Daoy (cell line): ENCODE data around the gene DHRS13. TPM values are rescaled to one million over a fixed set of nuclear protein-coding genes. Genes with fewer than 3 reads are reported as not detected.
"Not testable (repeated sequence)": the region's sequence is repeated elsewhere in the genome, so short reads cannot be mapped to it uniquely, and the experiment has no call there.

Experiments used
- DNase-seq: peaks from one replicate; pipeline ENCODE4 v3.0.0-alpha.2; 2015; ENCODE audit warnings: low read depth
- total RNA-seq: library from RNA; depleted of rRNA; stranded (reverse); fragments of >200 nt; shearing (Covaris generic); gene quantifications from 2 replicates; pipeline ENCODE4 v1.2.3, GENCODE V29; 2014

The DHRS13 gene
- total RNA-seq, 1 experiment from 2014 or later, result 10.9 TPM

DNA sequence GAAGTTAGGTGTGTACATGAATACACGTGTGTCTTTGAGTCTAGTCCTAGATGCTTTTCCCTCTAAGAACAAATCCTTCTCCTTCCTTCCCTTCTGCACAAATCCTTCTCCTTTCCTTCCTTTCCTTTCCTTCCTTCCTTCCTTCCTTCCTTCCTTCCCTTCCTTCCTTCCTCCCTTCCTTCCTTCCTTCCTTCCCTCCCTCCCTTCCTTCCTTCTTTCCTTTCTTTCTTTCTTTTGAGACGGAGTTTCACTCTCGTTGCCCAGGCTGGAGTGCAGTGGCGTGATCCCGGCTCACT is 615 bp upstream of the DHRS13 start:
- not testable (repeated sequence) for DNase-seq

DNA sequence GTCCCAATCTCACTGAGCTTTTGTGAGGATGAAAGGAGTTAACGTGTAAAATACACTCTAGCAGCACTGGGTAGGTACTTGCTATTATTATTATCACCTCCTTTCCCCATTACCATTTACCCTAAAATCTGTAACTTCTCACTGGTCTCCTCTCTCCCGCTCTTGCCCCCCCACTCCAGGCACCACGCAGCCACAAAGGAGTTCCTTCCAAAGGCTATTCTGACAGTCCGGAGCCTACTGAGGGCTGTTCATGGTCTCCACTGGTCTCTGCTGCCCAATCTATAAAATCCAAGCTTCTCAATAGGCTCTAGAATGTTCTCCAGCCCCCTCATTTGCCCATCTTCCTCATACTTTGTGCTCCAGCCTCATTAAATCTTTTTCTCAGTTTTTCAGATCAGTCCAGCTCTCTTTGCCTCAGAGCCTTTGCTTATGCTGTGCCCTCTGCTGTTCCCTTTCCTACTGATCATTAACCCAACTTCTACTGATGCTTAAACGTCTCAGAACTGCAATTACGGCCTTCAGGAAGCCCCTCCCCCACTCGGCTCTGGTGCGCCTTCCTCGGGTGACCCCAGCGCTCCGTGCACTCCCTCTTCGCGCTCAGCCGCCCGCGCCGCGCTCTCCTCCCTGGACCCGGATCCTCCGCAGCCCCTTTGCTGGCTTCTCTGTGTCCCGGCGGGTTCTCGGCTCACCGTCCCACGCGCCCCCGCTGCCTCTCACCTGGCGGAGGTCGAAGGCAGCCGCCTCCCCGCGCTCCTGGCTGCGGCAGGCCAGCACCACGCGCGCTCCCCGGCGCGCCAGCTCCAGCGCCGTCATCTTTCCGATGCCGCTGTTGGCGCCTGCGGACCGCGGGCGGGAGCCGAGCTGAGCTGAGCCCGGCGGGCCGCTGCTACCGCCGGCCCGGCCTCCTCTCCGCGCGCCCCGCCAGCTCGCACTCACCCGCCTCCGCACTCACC is 737 bp downstream of the DHRS13 start:
- peak; percentile 30 for DNase-seq

DNA sequence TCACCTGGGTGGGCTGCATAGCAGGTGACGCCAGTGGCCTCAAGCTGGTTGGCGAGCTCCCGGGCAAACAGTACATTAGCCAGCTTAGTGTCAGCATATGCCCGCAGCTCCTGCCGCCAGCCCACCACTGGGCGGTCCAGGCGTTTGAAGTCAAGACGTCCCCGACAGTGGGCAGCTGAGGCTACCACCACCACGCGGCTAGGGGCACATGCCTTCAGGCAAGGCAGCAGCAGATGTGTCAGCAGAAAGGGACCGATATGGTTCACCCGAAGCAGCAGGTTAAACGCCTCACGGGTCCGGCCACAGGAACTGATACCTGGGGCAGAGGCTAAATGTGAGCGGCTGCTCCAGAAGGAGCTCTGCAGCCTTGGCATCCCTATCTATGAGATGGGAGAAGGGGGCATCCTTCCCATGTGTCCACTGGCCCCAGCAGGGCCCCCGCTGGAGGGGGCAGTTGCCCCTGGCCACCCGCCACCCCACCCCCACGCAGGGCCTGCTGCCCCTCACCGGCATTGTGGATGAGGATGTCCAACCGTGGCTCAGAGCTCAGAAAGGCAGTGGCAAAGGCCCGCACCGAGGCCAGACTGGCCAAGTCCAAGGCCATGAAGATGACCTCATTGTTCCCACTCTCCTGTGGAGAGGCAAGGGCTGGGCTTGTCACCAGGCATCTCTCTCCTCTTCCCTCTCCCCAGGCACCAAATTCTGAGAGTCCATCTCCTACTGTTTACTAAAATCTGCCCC is 1.7 kb downstream of the DHRS13 start:
- DNase-seq, result no peak

DNA sequence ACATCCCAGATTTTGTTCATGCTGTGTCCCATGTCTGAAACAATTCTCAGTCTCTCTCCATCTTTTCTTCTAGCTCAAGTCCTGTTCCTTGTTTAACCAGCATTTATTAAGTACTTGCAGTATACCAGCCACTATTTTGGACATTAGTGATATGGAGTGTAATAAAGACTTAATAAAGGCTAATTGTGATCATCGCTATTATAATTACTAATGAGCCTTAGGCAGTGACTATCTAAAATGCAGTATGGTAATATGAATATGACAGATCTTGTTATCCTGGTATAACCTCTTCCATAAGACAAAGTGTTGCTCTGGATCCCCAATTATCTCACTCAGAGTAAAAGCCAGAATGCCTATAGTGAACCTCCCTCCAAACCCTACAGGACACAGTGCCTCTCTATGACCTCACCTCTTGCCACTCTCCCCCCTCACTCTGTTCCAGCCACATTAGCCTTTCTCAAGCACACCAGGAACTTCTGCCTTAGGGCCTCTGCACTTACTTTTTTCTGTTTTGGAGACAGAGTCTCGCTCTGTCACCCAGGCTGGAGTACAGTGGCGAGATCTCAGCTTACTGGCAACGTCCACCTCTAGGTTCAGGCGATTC is 3.6 kb downstream of the DHRS13 start:
- no peak for DNase-seq

DNA sequence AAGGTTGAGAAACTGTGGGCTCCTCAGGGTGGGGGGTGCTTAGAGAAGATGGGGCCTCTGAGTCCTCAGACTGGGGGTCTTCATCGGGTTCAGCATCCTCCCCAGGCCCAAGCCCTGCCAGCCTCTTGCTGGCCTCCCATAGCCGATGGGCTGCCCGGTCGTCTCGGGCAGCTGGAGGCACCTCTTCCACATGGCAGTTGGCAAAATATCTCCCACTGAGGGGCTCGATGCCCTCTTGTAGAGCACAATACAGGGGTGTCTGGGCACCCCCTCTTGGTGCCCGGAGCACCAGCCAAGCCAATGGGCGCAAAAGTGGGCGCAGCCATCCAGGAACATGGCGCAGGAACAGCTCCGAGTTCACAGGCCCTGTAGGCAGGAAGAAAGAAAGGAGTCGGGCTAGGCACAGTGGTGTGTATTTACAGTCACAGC is 4.3 kb downstream of the DHRS13 start:
- no peak for DNase-seq

DNA sequence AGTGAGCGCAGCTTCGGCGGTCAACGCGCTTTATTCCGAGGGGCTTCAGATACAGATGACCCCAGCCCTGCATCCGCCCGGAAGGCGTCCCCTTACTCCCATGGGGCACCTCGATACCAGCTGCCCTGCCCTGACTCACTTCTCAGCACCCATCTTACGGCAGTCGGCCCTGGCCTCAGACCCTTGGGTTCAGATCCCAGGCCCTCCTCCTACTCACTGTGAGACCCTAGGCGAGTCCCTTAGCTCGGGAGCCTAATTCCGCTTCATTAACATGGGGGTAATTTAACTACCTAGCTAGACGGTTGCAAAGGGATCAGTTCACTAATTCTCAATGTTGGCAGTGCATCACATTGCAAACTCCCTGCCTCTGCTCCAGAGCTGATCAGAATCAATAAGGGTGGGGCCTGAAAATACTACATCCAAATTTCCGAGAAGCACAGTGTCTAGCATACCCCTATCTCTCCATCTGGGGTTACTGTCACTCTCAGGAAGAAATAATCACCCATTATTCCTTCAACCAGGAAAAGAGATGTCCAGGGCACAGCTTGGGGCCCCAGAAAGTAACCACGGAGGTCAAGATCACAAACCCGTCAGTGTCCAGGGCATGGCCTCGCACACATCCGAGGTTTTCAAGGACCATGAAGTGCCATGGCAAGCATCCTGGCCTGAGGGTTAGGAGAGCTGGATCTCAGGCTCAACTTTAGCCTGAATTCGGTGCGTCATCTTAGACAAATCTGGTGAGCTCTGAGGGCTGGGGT is 4.9 kb downstream of the DHRS13 start:
- DNase-seq, result no peak

DNA sequence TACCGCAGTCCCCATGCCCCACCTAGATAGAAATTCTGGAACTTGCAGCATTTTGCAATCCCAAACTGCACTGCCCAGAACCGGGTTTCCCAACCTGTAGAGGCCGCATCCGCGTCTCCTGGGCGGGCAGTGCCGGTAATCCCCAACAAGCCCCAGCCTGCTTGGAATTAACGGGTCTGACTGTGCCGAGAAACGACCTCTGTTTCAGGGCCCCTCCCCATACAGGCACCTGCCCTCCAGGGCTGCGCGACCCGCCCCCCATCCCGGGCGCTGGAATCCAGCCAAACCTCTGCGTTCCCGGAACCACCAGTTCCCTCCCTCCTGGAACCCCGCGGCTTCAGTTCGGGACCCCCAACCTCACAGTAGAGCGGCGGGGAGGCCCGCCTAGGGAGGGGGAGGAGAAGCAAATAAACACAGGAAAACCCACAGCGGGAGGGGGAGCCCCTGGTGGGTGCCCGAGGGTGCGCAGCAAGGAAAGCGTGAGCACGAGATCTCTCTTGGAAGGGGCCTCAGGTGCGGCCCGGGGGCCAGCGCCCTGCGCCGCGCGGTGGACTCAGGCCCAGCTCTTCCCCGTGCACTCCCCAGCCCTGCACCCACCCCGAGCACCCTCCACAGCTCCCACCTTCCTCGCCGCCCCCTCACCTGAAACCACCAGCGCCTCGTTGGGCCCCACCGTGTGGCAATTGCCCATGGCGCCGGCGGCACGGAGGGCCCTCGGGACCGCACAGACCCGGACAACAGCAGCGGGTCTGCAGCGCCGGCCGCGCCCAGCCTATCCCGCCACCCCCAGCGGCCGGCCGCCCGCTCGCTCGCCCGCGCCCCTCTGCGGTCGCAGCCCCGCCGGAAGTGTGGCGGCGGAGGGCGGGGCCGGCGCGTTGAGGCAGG is 5.8 kb downstream of the DHRS13 start, which contains the start of gene FLOT2:
FLOT2 (minus strand) TSS at position 850 of the 885 bp plus-strand sequence; CDS start at position 691, 159 bp downstream.
- peak; percentile 68 for DNase-seq

DNA sequence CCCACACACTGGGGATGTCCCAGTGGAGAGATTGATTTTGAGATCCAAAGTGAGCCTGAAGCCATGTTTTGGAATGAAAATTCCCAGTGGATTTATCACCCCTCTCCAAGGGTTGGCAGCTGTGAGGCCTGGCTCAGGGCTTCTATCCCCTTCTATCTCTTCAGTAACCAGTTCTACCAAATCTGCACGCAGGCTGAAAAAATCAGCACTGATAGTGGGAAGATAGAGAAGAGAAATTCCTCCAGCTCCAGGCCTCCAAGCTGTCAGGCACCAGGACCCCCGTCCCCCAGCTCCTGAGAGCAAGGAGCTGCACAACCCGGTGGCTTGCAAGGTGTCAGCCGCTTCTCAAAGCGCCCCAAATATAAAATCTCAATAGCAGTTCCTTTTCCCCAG is 6.4 kb downstream of the DHRS13 start:
- DNase-seq, result no peak

DNA sequence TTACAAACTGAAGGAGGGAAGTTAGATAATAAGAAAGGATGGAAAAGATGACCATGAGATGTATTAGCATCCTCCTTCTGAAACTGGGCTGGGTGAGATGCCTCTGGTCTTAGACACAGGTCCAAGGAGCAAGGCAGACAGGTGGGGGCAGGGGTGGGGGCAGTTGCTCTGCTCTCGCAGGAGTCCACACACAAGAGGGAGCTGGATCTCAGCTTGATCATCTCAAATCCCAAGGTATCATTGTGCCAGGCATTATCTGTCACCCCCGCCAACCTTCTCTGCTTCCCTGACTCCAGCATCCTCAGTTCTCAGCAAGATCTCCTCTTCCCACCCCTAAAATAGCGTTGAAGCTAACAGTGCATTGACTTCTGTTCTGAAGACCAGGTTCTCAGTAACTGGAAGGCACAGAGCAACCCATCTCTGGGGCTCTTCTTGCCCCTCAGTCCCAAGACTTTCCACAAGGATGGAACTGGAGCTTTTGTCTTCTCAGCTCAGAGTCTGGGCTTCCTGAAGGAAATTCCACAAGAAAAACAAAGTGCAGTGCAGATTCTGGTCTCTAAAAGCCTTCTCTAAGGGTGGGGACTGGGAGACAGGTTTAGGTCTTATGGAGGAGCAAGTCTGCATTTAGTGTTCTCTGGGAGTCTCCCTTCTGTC is 7.0 kb downstream of the DHRS13 start:
- no peak for DNase-seq

DNA sequence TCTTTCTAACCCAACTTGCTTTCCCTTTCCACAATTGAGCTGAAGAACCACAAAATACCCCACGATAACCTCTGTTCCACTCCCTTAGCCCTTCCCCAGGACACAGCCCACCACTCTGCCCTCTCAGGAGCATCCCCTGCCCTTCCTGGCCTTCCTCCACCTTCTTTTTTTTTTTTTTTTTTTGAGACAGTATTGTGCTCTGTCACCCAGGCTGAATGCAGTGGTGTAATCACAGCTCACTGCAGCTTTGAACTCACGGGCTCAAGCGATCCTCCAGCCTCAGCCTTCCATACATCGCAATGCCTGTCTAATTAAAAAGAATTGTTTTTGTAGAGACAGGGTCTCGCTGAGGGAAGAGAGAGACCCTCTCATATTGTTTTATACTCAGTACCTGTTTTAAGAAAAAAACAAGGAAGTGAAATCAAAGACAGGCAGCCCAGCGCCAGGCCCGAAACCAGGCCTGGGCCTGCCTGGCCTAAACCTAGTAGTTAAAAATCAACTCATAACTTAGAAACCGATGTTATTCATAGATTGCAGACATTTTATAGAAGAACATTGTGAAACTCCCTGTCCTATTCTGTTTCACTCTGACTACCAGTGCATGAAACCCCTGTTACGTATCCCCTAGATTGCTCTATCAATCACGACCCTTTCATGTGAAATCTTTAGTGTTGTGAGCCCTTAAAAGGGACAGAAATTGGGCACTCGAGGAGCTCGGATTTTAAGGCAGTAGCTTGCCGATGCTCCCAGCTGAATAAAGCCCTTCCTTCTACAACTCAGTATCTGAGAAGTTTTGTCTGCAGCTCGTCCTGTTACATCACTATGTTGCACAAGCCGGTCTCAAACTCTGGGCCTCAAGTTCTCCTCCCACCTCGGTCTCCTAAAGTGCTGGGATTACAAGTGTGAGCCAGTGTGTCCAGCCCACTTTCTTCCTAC is 9.4 kb downstream of the DHRS13 start:
- DNase-seq, result not testable (repeated sequence)

DNA sequence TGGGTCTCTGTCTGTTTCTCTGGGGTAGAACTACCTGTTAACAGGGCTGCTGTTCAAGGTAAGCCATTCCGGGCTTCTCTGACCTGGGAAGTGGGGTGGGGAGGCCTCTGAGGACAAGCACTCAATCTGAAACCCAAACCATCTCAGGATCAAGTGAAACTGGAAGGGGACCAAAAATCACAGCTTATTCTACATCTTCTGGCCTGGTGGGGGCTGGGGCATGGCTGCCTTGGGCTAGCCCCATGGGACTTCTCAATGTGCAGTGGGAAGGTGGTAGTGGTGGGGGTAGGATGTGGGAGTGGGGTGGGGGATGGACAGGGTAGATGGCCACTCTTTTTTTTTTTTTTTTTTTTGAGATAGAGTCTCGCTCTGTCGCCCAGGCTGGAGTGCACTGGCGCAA is 10.9 kb downstream of the DHRS13 start:
- DNase-seq, result no peak

DNA sequence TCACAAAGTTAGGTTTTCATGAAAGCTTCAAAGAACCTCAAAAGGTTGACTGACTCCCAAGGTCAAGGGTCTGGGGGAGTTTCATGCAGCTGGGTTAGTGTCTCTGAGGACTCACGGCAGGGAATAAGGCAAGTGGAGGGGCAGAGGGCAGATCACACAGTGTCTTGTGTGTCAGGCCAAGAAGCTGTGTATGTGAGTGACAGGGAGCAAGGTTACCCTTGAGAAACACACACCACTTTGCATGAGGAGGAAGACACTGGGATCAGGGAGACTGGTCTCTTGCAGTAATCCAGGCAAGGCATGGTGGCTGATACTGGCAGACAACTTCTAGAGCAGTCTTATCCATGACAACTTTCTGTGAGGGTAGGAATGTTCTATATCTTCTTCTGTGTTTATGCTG is 11.7 kb downstream of the DHRS13 start:
- no peak for DNase-seq

DNA sequence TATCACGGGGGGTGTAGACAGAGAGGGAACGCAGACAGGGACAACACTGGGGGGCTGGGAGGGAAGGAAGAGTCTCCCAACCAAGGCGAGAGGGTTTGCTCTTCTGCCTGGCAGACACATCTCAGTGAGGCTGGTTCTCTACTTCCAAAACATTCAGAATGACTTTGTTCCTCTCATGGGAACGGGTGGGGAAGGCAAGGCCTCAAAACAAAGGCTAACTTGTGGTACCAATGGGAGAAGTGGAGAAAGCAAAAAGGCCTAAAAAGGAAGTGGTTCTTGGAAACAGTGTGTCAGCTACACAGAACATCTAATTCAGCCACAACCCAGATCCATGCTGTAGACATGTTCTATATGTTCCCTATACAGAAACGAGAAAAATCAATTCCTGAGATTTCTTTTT is 12.9 kb downstream of the DHRS13 start:
- no peak for DNase-seq

DNA sequence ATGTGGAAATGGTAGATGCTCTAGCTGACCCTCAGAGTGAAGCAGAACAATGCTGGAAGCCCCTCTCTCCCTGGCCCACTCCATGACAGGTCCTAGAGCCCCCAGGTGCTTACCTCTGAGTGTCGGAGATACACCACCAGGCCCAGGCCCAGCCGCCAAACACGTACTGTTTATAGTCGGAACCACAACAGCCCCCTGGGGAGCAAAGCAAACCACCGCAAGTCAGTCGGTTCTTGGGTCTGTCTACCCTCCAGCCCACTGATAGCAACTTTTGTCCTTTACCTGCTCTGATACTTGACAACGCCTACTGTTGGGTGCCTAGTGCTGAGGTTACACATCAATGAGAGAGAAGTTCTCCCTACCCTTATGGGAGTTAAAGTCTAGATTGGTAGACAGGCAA is 14.0 kb downstream of the DHRS13 start:
- no peak for DNase-seq

DNA sequence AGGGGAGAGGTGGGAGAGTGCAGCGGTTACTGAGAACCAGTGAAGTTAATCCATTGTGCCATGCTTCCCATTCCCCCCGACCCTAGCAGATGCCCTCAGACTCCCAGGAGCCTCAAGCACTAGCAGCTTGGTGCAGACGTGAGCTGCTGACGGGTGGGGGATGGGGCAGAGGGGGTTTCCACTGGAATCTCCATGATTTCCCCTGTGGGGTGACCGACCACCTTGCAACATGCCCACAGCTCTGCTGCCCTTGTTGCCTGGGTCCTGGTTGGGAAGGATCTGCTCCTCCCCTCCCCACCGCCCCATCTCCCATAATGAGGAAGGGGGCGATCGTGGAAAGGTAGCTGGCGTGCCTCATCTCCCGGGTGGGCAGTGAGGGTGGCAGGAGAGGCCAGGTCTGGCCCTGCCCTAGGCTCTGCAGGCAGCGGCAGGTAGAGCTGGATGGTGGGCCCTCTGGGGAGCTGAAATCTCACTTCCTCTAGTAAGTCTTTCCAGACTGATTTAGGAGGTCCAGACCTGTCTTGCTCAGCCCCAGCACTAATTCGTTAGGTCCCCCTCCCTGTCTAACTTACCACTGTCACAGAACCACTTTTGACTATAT is 14.9 kb downstream of the DHRS13 start:
- no peak for DNase-seq

DNA sequence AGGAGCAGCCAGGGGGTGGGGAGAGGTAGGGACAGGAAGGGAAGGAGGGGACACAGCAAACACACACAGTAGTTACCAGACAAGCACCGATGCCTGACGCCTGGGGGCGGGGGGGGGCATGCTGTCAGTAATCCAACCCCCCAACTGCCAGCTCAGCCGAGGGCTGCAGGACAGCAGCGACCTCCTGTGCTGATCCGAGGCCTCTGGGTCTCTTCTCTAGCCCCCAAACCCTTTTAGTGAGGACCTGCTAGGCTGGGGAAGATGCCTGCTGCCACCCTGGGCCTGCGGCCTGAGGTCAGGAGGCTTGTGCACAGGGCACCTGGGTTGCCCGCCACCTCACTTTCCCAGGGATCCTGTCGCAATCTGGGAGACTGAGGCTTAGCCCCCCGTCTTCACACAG is 16.9 kb downstream of the DHRS13 start:
- DNase-seq, result no peak

DNA sequence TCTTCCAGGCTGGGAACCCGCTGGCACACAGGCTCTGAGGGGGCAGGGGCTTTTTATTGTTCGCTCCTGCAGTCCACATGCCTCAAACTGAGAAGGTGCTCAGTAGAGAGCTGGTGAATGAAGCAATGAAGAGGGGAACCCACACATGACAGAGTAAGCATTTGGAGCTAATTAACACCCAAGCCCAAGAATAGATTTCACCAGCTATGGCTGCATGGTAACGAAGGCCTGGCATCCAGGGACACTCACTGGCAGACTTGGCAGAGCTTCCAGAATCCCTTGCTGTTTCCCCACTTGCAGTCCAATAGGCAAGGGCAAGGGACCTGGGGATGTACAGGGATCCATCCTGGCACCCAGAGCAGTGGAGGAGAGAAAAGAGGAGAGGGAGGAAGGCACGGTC is 17.5 kb downstream of the DHRS13 start:
- DNase-seq, result no peak

DNA sequence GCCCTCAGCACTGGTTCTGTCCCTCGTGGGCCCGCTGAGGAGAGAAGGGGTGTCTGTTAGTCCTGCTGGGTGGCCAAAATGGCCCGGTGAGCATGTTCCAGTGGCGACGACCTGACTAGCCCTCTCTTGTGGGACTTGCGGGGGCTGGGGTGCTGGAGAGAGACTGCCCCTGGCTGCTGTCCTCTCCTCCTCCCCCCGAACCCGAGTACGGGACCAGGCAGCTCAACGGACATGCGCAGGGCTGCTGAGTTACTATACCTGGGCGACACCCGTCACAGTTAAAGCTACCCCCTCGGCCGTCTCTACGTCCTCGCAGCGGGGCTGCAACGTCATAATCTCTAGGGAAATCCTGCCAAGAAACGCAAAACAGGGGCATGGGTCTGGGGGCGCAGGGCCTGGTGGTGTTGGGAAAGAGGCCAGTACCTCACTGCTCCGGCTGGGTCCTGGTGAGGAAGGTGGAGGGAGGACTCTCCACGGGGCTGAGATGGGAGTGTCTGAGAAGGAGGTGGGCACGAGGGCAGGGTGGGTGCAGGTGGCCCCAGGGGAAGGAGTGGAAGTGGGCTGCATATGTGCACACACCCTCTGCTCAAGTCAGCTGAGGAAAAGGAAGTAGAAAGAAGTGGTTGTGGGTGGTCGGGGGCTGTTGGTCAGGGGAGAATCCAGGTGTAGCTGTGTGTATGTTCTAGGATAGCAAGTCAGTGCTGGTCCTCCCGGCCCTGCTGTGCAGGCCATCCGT is 18.7 kb downstream of the DHRS13 start:
- no peak for DNase-seq
